AG20443 (cell line): ENCODE data around the gene REL.
A peak's percentile ranks its signal among the peaks of the same experiment; 100 is the strongest.
"Not testable (repeated sequence)": the region's sequence is repeated elsewhere in the genome, so short reads cannot be mapped to it uniquely, and the experiment has no call there.

Experiments used
- DNase-seq: peaks from one replicate; pipeline ENCODE4 v3.0.0; 2012; ENCODE audit warnings: low spot score, mixed read lengths

Gene REL

GRCh38 chr2:60881047-60881932 lies at the start of gene REL:
REL (plus strand) TSS chr2:60881574; CDS start chr2:60881841, 267 bp downstream.
- peak; percentile 98 for DNase-seq

GRCh38 chr2:60831921-60832320 lies 49.5 kb upstream of the REL start:
- DNase-seq, result no peak

GRCh38 chr2:60832621-60833020 lies 48.8 kb upstream of the REL start:
- DNase-seq, result no peak

GRCh38 chr2:60834270-60834717 lies 47.1 kb upstream of the REL start:
- no peak for DNase-seq

- no peak for DNase-seq
Observed at GRCh38 chr2:60836491-60836890, 44.9 kb upstream of the REL start.

- no peak for DNase-seq
Observed at GRCh38 chr2:60837123-60837522, 44.3 kb upstream of the REL start.

- no peak for DNase-seq
Observed at GRCh38 chr2:60838481-60838880, 42.9 kb upstream of the REL start.

GRCh38 chr2:60839126-60839813 lies 42.1 kb upstream of the REL start:
- DNase-seq, result no peak

GRCh38 chr2:60840880-60841279 lies 40.5 kb upstream of the REL start:
- no peak for DNase-seq

- DNase-seq, result no peak
Observed at GRCh38 chr2:60843006-60843405, 38.4 kb upstream of the REL start.

GRCh38 chr2:60844105-60844504 lies 37.3 kb upstream of the REL start:
- no peak for DNase-seq

- DNase-seq, result no peak
Observed at GRCh38 chr2:60847854-60848253, 33.5 kb upstream of the REL start.

- DNase-seq, result no peak
Observed at GRCh38 chr2:60849187-60849586, 32.2 kb upstream of the REL start.

- no peak for DNase-seq
Observed at GRCh38 chr2:60852282-60852860, 29.0 kb upstream of the REL start.

- DNase-seq, result no peak
Observed at GRCh38 chr2:60853531-60853930, 27.8 kb upstream of the REL start.

GRCh38 chr2:60855989-60856669 lies 25.2 kb upstream of the REL start:
- no peak for DNase-seq

GRCh38 chr2:60857056-60857455 lies 24.3 kb upstream of the REL start:
- no peak for DNase-seq

- no peak for DNase-seq
Observed at GRCh38 chr2:60858897-60859311, 22.5 kb upstream of the REL start.

GRCh38 chr2:60861736-60862135 lies 19.6 kb upstream of the REL start:
- DNase-seq, result no peak

- no peak for DNase-seq
Observed at GRCh38 chr2:60862642-60863041, 18.7 kb upstream of the REL start.

GRCh38 chr2:60865361-60865760 lies 16.0 kb upstream of the REL start:
- not testable (repeated sequence) for DNase-seq

- DNase-seq, result no peak
Observed at GRCh38 chr2:60867007-60867406, 14.4 kb upstream of the REL start.
